ENCODE measurements around the gene THSD4.

The THSD4 gene

DNA sequence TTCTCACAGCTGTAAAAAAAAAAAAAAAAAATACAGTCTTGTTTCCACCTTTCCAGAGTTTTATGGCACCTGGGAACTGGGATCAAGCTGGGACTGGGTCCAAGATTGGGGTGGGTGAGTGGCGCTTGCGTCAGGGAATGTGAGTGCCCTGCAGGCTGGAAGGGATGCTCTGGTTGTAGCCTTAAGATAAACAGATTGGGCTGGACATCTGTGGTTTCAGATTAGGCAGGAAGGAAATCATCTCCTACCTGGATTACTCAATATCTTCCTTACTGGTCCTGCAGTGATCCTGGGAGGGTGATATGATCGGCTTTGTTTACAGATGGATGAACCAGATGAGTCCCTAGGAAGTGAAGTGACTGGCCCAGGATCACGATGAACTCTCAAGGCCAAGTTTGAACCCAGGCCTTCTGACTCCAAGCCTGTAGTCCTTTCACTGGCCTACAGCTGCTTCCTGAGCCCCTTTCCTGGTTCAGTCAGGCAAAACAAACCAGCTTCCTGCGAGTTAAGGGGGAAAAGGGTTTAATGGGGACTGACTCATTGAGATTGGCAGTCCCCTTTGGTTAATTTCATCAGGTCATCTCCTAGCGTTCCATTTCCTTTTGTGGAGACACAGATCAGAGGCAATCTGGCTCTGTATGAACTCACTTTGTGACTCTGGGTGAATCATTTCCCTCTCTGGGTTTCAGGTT, 179.8 kb downstream of the THSD4 start:
- peak; percentile 99 for DNase-seq (ENCODE audit: extremely low read depth, low read depth)
- no peak overlapping the region for H3K4me3 ChIP-seq (replicated peaks; ENCODE audit: low read depth, low read length)
- TF ChIP-seq, protein P1, sequence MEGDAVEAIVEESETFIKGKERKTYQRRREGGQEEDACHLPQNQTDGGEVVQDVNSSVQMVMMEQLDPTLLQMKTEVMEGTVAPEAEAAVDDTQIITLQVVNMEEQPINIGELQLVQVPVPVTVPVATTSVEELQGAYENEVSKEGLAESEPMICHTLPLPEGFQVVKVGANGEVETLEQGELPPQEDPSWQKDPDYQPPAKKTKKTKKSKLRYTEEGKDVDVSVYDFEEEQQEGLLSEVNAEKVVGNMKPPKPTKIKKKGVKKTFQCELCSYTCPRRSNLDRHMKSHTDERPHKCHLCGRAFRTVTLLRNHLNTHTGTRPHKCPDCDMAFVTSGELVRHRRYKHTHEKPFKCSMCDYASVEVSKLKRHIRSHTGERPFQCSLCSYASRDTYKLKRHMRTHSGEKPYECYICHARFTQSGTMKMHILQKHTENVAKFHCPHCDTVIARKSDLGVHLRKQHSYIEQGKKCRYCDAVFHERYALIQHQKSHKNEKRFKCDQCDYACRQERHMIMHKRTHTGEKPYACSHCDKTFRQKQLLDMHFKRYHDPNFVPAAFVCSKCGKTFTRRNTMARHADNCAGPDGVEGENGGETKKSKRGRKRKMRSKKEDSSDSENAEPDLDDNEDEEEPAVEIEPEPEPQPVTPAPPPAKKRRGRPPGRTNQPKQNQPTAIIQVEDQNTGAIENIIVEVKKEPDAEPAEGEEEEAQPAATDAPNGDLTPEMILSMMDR (IDR thresholded peaks at IDR 0.05; ENCODE audit: low read depth, low read length, missing control alignments): no peak

DNA sequence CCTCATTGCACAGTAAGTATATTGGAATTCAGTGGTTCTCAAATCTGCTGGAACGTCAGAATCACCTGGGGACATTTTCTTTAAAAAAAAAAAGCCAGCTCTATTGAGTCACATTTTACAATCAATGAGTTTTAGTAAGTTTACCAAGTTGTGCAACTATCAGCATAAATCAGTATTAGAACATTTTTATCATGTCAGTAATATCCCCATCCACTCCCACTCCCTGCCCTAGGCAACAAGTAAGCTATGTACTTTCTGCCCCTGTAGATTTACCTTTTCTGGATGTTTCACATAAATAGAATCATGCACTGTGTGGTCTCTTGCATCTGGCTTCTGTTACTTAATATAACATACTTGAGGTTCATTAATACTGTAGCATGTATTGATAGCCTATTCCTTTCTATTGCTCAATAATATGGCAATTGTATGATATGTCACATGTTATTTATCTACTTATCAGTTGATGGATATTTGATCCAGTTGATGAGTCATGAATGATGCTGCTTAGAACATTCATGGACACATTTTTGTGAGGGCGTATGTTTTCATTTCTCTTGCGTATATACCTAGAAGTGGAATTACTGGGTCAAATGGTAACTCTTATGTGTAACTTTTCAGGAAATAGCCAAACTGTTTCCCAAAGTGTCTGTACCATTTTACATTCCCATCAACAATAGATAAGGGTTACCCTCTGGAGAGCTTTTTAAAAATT, 180.5 kb downstream of the THSD4 start:
- peak; percentile 68 for DNase-seq (ENCODE audit: extremely low read depth, low read depth)
- H3K4me3 ChIP-seq (replicated peaks; ENCODE audit: low read depth, low read length): no peak overlapping the region
- TF ChIP-seq, protein P1 (IDR thresholded peaks at IDR 0.05; ENCODE audit: low read depth, low read length, missing control alignments): no peak

DNA sequence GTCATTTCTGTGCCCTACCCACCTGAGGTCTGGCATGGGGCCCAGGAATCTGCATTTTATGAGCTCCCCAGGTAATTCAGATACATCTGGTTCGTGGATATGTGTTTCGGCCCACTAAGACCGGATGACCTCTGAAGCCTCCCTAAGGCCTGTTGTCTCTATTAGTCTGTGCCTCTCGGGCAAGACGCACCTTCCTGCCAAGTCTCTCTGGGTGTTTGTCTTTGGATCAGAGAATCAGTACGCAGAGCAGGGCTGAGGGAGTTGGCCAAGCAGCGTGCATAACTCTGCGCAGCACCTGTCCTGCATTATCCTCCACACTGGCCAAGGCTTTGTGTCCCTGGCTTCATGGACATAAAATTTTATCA, 181.0 kb downstream of the THSD4 start:
- H3K4me3 ChIP-seq (replicated peaks; ENCODE audit: low read depth, low read length): no peak overlapping the region
- TF ChIP-seq, protein P1 (IDR thresholded peaks at IDR 0.05; ENCODE audit: low read depth, low read length, missing control alignments): no peak
- no peak for DNase-seq (ENCODE audit: extremely low read depth, low read depth)

DNA sequence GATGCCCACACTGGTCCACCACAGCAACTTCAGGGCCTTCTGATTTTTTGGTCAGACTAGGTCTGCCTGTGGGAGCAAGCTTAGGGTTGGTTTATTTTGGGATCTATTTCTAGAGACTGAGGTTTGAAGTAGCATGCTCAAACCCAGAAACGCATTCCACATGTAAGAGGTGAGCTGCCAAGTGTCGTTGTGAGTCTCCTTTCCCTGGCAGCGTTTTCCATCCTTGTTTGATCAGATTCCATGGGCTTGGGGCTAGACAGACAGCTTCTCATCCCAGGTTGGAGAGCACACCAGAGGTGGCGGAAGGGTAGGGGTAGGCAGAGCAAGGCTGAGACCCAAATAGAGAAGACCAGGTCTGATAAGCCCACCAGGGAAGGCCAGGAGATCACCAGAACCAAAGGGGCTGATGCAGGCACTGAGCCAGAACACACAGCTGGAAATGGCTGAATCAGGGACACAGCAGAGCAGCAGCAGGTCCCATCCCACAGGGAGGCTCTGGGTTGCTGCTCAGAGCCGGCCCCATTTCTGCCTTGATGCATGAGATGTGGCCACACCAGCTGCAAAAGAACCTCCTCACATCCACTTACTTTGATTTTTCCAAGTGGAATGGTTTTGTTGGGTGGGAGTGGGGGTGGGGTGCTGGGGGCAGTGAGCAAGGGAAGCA, 186.8 kb downstream of the THSD4 start:
- no peak for DNase-seq (ENCODE audit: extremely low read depth, low read depth)
- no peak overlapping the region for H3K4me3 ChIP-seq (replicated peaks; ENCODE audit: low read depth, low read length)
- TF ChIP-seq, protein P1 (IDR thresholded peaks at IDR 0.05; ENCODE audit: low read depth, low read length, missing control alignments): no peak

DNA sequence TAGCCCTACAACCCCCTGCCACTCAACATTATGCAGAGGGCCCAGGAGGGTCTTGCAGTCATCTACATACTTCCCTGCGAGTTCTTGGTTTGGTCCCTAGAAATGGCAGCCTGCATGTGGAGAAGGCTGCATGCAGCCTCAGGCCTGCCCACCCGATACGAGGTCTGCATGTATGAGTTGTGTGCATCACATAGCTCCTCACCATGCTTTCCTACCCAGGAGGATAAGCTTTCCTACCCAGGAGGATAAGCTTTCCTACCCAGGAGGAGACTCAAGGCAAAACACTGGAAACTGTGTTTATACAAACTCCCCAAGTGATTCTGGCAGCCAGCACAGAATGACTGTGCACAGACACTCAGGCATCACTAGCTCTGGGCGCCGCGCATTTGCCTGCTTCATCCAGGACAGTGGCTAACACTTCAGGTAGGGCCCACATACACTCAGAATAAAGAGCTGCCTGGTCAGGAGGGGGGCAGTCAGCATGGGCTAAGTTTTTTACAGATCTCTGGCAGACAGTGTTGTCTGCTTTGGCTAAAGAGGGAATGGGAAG, 187.7 kb downstream of the THSD4 start:
- H3K4me3 ChIP-seq (replicated peaks; ENCODE audit: low read depth, low read length): no peak overlapping the region
- DNase-seq (ENCODE audit: extremely low read depth, low read depth): no peak
- TF ChIP-seq, protein P1 (IDR thresholded peaks at IDR 0.05; ENCODE audit: low read depth, low read length, missing control alignments): no peak

DNA sequence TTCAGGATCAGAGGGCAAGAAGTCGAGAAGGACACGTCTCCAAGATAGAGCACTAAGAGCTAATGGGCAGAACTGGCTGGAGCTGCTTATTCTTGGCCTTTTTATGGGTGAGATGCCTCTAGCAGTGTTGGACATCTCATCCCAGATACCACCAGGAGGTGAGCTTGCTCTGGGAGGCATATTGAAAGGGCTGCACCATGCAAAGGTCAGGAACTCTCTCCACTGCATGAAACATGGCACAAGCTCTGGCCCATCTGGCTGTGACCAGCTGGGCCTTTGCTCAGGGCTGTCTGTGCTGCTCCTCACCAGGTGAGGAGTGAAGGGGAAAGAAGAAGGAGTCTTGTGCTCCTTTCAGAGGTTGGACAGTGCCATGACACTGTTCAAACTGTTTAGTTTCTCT, 188.7 kb downstream of the THSD4 start:
- TF ChIP-seq, protein P1 (IDR thresholded peaks at IDR 0.05; ENCODE audit: low read depth, low read length, missing control alignments): peak; percentile 4
- no peak overlapping the region for H3K4me3 ChIP-seq (replicated peaks; ENCODE audit: low read depth, low read length)
- DNase-seq (ENCODE audit: extremely low read depth, low read depth): no peak
